ENCODE measurements around the gene ZKSCAN1.

DNA sequence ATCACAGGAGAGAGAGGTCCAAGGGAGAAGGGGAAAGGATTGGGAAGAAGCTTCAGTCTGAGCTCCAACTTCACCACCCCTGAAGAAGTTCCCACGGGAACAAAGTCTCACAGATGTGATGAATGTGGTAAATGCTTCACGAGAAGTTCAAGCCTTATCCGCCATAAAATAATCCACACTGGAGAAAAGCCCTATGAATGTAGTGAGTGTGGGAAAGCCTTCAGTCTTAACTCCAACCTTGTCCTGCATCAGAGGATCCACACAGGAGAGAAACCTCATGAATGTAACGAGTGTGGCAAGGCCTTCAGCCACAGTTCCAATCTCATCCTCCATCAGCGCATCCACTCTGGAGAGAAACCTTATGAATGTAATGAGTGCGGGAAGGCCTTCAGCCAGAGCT, 18.1 kb downstream of the ZKSCAN1 start:
- TF ChIP-seq, protein P1, sequence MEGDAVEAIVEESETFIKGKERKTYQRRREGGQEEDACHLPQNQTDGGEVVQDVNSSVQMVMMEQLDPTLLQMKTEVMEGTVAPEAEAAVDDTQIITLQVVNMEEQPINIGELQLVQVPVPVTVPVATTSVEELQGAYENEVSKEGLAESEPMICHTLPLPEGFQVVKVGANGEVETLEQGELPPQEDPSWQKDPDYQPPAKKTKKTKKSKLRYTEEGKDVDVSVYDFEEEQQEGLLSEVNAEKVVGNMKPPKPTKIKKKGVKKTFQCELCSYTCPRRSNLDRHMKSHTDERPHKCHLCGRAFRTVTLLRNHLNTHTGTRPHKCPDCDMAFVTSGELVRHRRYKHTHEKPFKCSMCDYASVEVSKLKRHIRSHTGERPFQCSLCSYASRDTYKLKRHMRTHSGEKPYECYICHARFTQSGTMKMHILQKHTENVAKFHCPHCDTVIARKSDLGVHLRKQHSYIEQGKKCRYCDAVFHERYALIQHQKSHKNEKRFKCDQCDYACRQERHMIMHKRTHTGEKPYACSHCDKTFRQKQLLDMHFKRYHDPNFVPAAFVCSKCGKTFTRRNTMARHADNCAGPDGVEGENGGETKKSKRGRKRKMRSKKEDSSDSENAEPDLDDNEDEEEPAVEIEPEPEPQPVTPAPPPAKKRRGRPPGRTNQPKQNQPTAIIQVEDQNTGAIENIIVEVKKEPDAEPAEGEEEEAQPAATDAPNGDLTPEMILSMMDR (IDR thresholded peaks at IDR 0.05), result no peak
- no peak for TF ChIP-seq POLR2A (IDR thresholded peaks at IDR 0.05)

Measured in Peyer's patch (tissue), 4 donors.